HG03159 (cell line): Measurements from ENCODE around the gene SYAP1.
"Not testable (repeated sequence)": the region's sequence is repeated elsewhere in the genome, so short reads cannot be mapped to it uniquely, and the experiment has no call there.

ENCODE experiments used
- ATAC-seq: cut with Tn5 transposase; IDR thresholded peaks from one replicate; pipeline ENCODE4 v1.9.1; 2021; ENCODE audit warnings: mild to moderate bottlenecking, moderate library complexity; ENCODE audit not compliant: unreplicated experiment

The SYAP1 gene

DNA sequence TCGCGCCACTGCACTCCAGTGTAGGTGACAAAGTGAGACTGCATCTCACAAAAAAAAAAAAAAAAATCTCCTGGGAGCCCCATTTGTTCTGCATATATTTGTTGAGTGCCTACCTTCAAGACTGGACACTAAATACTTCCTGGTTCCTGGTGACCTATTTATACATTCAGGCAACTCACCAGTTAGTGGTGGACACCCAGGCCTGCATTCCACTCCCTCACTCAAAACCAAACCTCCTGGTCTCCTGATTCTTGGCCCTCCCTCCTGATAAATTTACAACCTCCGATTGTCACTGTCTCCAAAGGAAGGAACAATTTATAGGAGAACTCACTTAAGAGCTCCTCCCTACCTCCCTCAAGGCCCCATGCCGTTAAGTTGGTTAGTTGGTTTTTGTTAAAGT, 3.1 kb downstream of the SYAP1 start:
- no peak for ATAC-seq

- ATAC-seq = no peak
Observed at GRCh38 chrX:16725072-16725471, 5.7 kb downstream of the SYAP1 start.

- ATAC-seq = peak; percentile 82
Observed at GRCh38 chrX:16726347-16726988, 7.1 kb downstream of the SYAP1 start.

DNA sequence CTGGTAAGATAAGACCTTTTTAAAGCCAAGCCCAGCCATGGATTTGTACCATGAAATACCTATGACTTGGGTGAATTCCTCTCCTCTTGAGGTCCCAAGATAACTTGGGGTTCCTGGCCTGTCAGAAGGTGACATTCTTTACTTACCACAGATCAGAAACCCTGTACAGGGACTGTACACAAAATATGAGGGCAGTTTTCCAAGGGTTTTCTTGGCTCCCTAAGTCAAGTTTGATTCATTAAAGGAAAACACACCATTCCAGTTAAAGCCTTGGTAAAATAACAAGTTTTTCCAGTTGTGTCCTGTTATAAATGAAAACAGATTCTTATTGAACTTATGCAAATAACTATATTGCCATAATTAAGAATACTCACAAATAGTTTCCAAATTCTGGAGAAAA, 8.2 kb downstream of the SYAP1 start:
- no peak for ATAC-seq

GRCh38 chrX:16730450-16730849, 11.0 kb downstream of the SYAP1 start:
- ATAC-seq = no peak

DNA sequence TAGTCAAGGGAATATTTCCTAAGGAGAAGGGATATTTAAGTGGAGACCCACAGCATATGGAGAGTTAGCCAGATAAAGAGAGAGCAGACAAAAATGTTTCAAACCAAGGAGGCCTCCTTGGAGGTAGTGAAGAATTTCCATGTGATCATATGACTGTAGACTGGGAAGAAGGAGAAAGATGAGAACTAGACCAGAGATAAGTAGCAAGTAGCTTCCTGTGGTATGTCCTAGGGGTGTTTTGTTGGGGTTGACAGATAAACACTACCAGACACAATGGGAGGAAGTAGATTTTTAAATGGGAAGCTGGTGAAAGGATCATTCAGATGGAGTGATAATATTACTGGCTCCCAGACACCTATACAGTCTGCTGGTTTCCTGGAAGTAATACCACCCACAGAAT, 13.6 kb downstream of the SYAP1 start:
- ATAC-seq = no peak

DNA sequence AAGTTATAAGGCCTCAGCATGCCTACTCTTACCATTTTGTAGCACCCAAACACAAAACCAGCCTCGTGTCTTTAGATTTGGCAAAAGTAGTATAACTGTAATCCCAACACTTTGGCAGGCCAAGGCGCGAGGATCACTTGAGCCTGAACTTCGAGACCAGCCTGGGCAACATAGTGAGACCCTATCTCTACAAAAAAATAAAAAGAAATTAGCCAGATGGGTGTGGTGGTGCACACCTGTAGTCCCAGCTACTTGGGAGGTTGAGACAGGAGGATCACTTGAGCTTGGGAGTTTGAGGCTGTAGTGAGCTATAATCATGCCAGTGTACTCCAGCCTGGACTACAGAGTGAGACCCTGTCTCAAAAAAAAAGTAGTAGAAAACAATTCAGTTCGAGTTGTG, 17.6 kb downstream of the SYAP1 start:
- ATAC-seq = no peak

- ATAC-seq = no peak
Observed at GRCh38 chrX:16739574-16739973, 20.2 kb downstream of the SYAP1 start.

GRCh38 chrX:16743604-16744325, 24.4 kb downstream of the SYAP1 start:
- no peak for ATAC-seq

- no peak for ATAC-seq
Observed at GRCh38 chrX:16745102-16745501, 25.7 kb downstream of the SYAP1 start.

GRCh38 chrX:16745659-16746058, 26.2 kb downstream of the SYAP1 start:
- no peak for ATAC-seq

- no peak for ATAC-seq
Observed at GRCh38 chrX:16748425-16748824, 29.0 kb downstream of the SYAP1 start.

GRCh38 chrX:16750136-16750535, 30.7 kb downstream of the SYAP1 start:
- no peak for ATAC-seq

DNA sequence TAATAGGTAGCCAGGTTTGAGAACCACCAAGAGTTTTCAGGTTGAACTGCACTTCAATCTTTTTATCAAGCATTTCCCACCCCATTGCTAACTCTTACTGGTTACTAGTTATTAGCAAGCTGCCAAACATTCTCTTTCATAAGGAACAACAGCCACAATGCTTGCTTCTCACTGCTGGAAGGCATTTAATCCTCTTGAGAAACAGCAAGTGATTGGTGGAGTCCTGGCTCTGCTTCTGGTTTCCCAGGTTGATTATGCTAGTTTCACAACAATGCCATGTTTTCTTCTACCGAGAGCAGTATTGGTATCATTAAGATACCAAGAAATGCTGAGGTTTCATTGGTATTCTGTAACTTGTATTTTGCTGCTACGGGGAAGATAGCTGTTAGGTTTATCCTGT, 34.6 kb downstream of the SYAP1 start:
- ATAC-seq = no peak

DNA sequence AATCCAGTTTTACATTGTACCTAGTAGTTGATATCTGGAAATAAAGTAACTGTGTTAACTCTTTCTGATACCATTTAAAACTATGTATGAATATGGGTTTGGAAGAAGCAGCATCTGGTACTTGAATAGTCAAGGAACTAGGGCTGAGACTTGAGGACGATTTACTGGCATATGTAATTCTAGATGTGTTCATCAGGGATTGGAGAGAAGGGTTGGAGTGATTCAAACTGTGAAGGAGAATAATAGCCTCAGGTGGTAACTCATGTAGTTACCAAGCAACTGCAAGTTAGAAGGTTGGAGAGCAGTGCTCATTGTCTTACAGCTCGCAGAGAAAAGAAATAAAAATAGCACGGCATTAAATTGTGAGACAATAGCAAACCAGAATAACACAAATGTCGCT, 37.3 kb downstream of the SYAP1 start:
- no peak for ATAC-seq

- not testable (repeated sequence) for ATAC-seq
Observed at GRCh38 chrX:16761500-16761899, 42.1 kb downstream of the SYAP1 start.

- ATAC-seq = no peak
Observed at GRCh38 chrX:16762579-16762978, 43.2 kb downstream of the SYAP1 start.

DNA sequence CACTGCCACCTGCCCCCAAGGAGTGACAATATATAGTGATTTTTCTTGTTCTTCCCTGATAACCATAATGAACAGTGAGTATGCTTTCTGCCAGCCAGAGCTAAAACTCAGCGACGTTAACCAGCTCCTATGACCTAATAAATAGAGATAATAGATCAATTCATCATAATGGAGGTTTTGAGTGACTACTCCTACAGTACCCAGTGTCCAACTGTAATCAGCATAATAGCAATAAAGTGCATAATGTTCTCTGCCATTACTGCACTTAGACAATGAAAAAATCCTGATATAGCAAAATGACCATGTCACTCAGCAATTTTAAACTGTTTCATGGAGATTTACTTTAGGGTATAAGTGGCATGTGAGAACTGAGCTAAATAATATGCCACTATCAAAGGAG, 46.2 kb downstream of the SYAP1 start:
- ATAC-seq = no peak

DNA sequence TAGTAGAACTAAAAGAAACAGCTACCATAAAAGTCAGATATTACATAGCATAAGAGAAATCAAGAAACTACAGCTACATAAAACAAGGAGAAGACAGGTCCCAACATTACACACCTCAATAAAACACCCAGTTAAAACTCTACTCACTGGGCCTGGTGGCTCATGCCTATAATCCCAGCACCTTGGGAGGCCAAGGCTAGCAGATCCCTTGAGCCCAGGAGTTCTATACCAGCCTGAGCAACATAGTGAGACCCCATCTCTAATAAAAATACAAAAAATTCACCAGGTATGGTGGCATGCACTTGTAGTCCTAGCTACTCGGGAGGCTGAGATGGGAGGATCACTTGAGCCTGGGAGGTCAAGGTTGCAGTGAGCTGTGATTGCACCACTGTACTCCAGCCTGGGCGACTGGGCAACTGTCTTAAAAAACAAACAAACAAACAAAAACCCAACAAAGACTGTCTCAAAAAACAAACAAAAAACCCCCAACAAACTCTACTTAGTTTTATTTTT, 51.6 kb downstream of the SYAP1 start:
- no peak for ATAC-seq

DNA sequence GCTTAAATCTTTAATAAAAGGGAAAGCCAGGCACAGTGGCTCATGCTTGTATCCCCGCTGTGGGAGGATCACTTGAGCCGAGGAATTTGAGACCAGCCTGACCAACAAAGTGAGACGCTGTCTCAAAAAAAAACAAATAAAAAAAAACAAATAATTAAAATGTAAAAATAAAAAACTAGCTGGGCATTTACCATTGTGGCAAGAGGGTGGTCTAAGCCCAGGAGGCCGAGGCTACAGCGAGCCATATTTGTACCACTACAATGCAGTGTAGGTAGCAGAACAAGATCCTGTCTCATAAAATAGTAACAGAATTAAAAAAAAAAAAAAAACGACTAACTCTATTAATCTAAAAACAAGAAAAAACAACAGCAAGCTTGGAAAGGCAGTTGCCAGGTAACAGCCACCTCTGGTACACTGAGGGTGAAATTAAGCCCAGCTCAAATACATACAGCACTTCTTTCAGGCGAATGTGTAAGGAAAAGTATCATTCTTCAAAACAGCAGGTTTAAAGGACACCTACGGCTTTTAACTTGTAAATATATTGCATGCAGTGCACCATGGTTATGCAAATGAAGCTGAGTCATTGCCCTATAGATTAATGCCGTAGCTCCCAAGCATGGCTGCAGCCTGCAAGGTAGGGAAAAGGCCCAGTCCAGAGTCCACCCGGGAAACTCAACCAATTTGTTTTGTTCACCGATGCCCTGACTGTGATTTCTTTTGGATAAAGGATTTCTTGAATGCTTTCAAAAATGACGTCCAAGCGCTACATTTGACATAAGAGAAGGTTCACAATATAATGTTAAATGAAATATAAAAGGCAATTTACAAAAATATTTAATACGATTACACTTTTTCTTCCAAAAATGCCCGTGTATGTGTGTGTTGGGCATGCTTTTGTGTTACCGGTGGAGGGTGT, 52.3 kb downstream of the SYAP1 start:
- no peak for ATAC-seq

GRCh38 chrX:16772460-16772859, 53.0 kb downstream of the SYAP1 start:
- ATAC-seq = no peak
